GM12878 (cell line): ENCODE data around the gene WDFY1. TPM values are rescaled to one million over a fixed set of nuclear protein-coding genes. Genes with fewer than 3 reads are reported as not detected.

Source experiments
- ATAC-seq: fragments of 200-7000 bp; cut with Tn5 transposase; 3 replicates; pipeline ENCODE4 v1.9.1; 2020; ENCODE audit warnings: mild to moderate bottlenecking, moderate library complexity
- BruUV-seq: library from RNA; stranded (reverse); fragments of 400-500 nt; replicated peaks from 2 replicates; lab custom pipeline; 2021; lab: Mats Ljungman, UMichigan
- CTCF ChIA-PET: fragments of 300-600 bp; sonication (Branson Sonifier 250); formaldehyde crosslinking; extraction: SDS; loops from one replicate; lab custom pipeline; 2021; ENCODE audit warnings: inconsistent platforms; lab: Yijun Ruan, JAX
- POLR2A ChIA-PET: fragments of 350-600 bp; formaldehyde crosslinking; extraction: SDS; loops from one replicate; lab custom pipeline; 2021; ENCODE audit warnings: inconsistent platforms; lab: Charles Lee
- RAD21 ChIA-PET: fragments of 300-600 bp; sonication (Branson Sonifier 250); formaldehyde crosslinking; loops from one replicate; lab custom pipeline; 2023; ENCODE audit warnings: antibody characterized with exemption; ENCODE audit not compliant: unreplicated experiment; lab: Charles Lee
- SMC1A ChIA-PET: fragments of 300-600 bp; sonication (Branson Sonifier 250); formaldehyde crosslinking; loops from one replicate; lab custom pipeline; 2023; ENCODE audit not compliant: unreplicated experiment, uncharacterized antibody; lab: Charles Lee
- DNase-seq: peaks from one replicate; pipeline ENCODE4 v3.0.0-alpha.2; 2011; ENCODE audit warnings: low read depth, low spot score
- FAIRE-seq: peaks from 3 replicates; lab custom pipeline; 2011; peaks lifted over from hg19 to GRCh38; lab: Jason Lieb, UNC
- H2AFZ ChIP-seq: 2 replicates; pipeline ENCODE4 v1.6.0; 2011; ENCODE audit warnings: low read depth, low read length, control low read depth; ENCODE audit not compliant: control insufficient read depth
- H3K27ac ChIP-seq: 2 replicates; pipeline ENCODE4 v1.5.1; 2011; ENCODE audit warnings: control low read depth; ENCODE audit not compliant: control insufficient read depth, insufficient read depth
- H3K27me3 ChIP-seq, 2 experiments: replicated peaks in 1 of 2; 2 replicates each; pipeline versions ENCODE4 v1.6.0 to v1.6.1; 2011; ENCODE audit warnings: low read length in 1 of 2; ENCODE audit not compliant: control insufficient read depth in 2 of 2, insufficient read depth in 2 of 2
- H3K36me3 ChIP-seq, 2 experiments: 2 replicates each; pipeline ENCODE4 v1.5.1; 2011; ENCODE audit warnings: low read length in 1 of 2; ENCODE audit not compliant: control insufficient read depth in 2 of 2, insufficient read depth in 2 of 2
- H3K4me1 ChIP-seq: 2 replicates; pipeline ENCODE4 v1.6.1; 2011; ENCODE audit warnings: mild to moderate bottlenecking, low read length, moderate library complexity, mixed read lengths; ENCODE audit not compliant: control insufficient read depth, insufficient read depth
- H3K4me2 ChIP-seq: 2 replicates; pipeline ENCODE4 v1.6.0; 2011; ENCODE audit warnings: control low read depth; ENCODE audit not compliant: control insufficient read depth, insufficient read depth
- H3K4me3 ChIP-seq: fragments of 200-600 bp; sonication (generic); 2 replicates; pipeline ENCODE4 v1.5.1; 2016
- H3K79me2 ChIP-seq: 2 replicates; pipeline ENCODE4 v1.6.0; 2011; ENCODE audit warnings: low read length; ENCODE audit not compliant: control insufficient read depth, insufficient read depth
- H3K9ac ChIP-seq: 2 replicates; pipeline ENCODE4 v1.8.0; 2011; ENCODE audit warnings: low read length, control low read depth, mixed read lengths; ENCODE audit not compliant: control insufficient read depth, insufficient read depth
- H3K9me3 ChIP-seq: replicated peaks from 3 replicates; pipeline ENCODE4 v1.5.1; 2011; ENCODE audit warnings: mild to moderate bottlenecking, low read length; ENCODE audit not compliant: control insufficient read depth, insufficient read depth
- H4K20me1 ChIP-seq: 2 replicates; pipeline ENCODE4 v1.6.0; 2011; ENCODE audit not compliant: control insufficient read depth, insufficient read depth
- ATF3 ChIP-seq: IDR thresholded peaks from 2 replicates; pipeline ENCODE4 v1.6.1; 2011; ENCODE audit warnings: low read depth, mild to moderate bottlenecking, low read length, moderate library complexity, borderline replicate concordance; ENCODE audit errors: extremely low read depth
- ATF7 ChIP-seq: fragments of 450-650 bp; IDR thresholded peaks from 2 replicates; pipeline ENCODE4 v1.6.1; 2016; ENCODE audit warnings: low read depth, mild to moderate bottlenecking
- E2F8 ChIP-seq: fragments of 450-650 bp; IDR thresholded peaks from 2 replicates; pipeline ENCODE4 v1.6.1; 2018; ENCODE audit warnings: mild to moderate bottlenecking, low read depth, moderate library complexity; ENCODE audit not compliant: partially characterized antibody
- EGR1 ChIP-seq, 2 experiments: IDR thresholded peaks; 1 replicate in 1 of 2; 2 replicates in 1 of 2; pipeline ENCODE4 v1.6.1; 2011 to 2012; ENCODE audit warnings: low read depth in 2 of 2, low read length in 2 of 2, borderline replicate concordance in 1 of 2, mild to moderate bottlenecking in 1 of 2, moderate library complexity in 1 of 2
- MEF2B ChIP-seq: fragments of 450-650 bp; IDR thresholded peaks from 2 replicates; pipeline ENCODE4 v1.6.1; 2018; ENCODE audit warnings: mild to moderate bottlenecking, moderate library complexity; ENCODE audit not compliant: partially characterized antibody, poor library complexity, severe bottlenecking
- NBN ChIP-seq: fragments of 450-650 bp; IDR thresholded peaks from 2 replicates; pipeline ENCODE4 v1.6.1; 2016
- NR2C1 ChIP-seq: fragments of 450-650 bp; IDR thresholded peaks from 2 replicates; pipeline ENCODE4 v1.6.1; 2017; ENCODE audit warnings: antibody characterized with exemption, mild to moderate bottlenecking, moderate library complexity
- PAX5 ChIP-seq: IDR thresholded peaks from 2 replicates; pipeline ENCODE4 v1.6.1; 2011; ENCODE audit warnings: low read depth, low read length, borderline replicate concordance
- RAD51 ChIP-seq: fragments of 450-650 bp; IDR thresholded peaks from 2 replicates; pipeline ENCODE4 v1.6.1; 2016; ENCODE audit warnings: moderate library complexity, mild to moderate bottlenecking, inconsistent platforms
- RUNX3 ChIP-seq: IDR thresholded peaks from 2 replicates; pipeline ENCODE4 v1.6.1; 2012; ENCODE audit warnings: low read length, inconsistent platforms
- SIN3A ChIP-seq: IDR thresholded peaks from 2 replicates; pipeline ENCODE4 v1.6.1; 2012; ENCODE audit warnings: low read depth, low read length, improper control_type of control experiment
- SMARCA5 ChIP-seq: fragments of 450-650 bp; IDR thresholded peaks from 2 replicates; pipeline ENCODE4 v1.6.1; 2017; ENCODE audit warnings: mild to moderate bottlenecking
- SUZ12 ChIP-seq: fragments of 200-600 bp; sonication (generic); IDR thresholded peaks from one replicate; pipeline ENCODE4 v1.6.1; 2018; ENCODE audit warnings: antibody characterized with exemption, mild to moderate bottlenecking; ENCODE audit not compliant: unreplicated experiment
- WGBS: methylation state at CpG from one replicate; pipeline ENCODE4 v1.1.6; 2016; ENCODE audit warnings: low lambda C conversion rate; ENCODE audit not compliant: insufficient replicate concordance, insufficient coverage; ENCODE audit errors: missing lambda C conversion rate; 5-methylcytosine and 5-hydroxymethylcytosine counted together
- in situ Hi-C: fragments of 300-500 bp; cut with MboI; formaldehyde crosslinking; loops from 9 replicates; pipeline ENCODE4 v1.14.3; 2018; ENCODE audit warnings: mixed read lengths
- intact Hi-C: fragments of 100-400 bp; cut with micrococcal nuclease; formaldehyde crosslinking; loops from one replicate; pipeline ENCODE4 v1.14.2; 2022; ENCODE audit not compliant: unreplicated experiment
- polyA plus RNA-seq, 11 experiments: library from polyadenylated mRNA; depleted of rRNA in 4 of 11; unstranded in 6 of 11; stranded (reverse) in 5 of 11; fragments of >200 nt; fragmentation: Nextera tagmentation in 4 of 11; fragmentation: Illumina TruSeq in 1 of 11; extraction: Ambion mirVana in 4 of 11; extraction: Trizol in 1 of 11; gene quantifications; 1 replicate in 1 of 11; 2 replicates in 10 of 11; pipeline versions ENCODE4 v1.2.1 to v1.2.3, GENCODE V29; 2011 to 2016; ENCODE audit warnings: inconsistent platforms in 2 of 11, missing spikeins in 2 of 11, low read depth in 1 of 11
- total RNA-seq, 4 experiments: library from RNA; depleted of rRNA in 3 of 4; stranded (reverse); fragments of >200 nt in 3 of 4; fragmentation: Illumina TruSeq in 1 of 4; extraction: Trizol in 1 of 4; gene quantifications; 2 replicates each; pipeline versions ENCODE4 v1.2.1 to v1.2.3, GENCODE V29; 2013 to 2021
- TF ChIP-seq, protein P1 (sequence below): fragments of 450-650 bp; IDR thresholded peaks from 2 replicates; pipeline ENCODE4 v1.6.1; 2018; ENCODE audit warnings: borderline replicate concordance, mild to moderate bottlenecking; ENCODE audit not compliant: partially characterized antibody
- TF ChIP-seq, protein P2 (sequence below): IDR thresholded peaks from 2 replicates; pipeline ENCODE4 v1.6.1; 2012; ENCODE audit warnings: low read depth, low read length, improper control_type of control experiment

The WDFY1 gene
- total and polyA plus RNA-seq, 10 of the 15 experiments (the other 5 are each of a cell fraction or from before 2014, with no cell fraction given): 2.9 to 28.1 (median 13.1) TPM

- intact Hi-C loops (loop anchor here (2.0 to 5.0 kb wide), 3 partner anchors 29 to 106 kb away; no protein-coding TSS in a partner anchor), in situ Hi-C loops (no loop called here)
- SMC1A ChIA-PET: interaction anchor here (0.6 to 1.4 kb wide), 8 partner anchors 12 to 1425 kb away, joined by 3 to 5 read pairs (median 3); no protein-coding TSS in a partner anchor
- Histone ChIP-seq H3K27me3 (no peaks in the 10 kb centered on the region), H4K20me1 (no peaks in the 10 kb centered on the region), H3K27ac (peak overlapping the region; percentile 58), H3K79me2 (peaks cover 23% of the 10 kb centered on the region), H3K36me3 (no peaks in the 10 kb centered on the region), H3K4me1 (0 out of 2 replicates have a peak, but pooled peaks cover 5% of the 10 kb centered on the region), H3K9me3 (no peaks in the 10 kb centered on the region), H3K9ac (peak overlapping the region; percentile 79), H2AFZ (no peak overlapping the region; the same call in 1 of the 2 replicates), H3K4me3 (peak overlapping the region; percentile 82; the same call in 1 of the 2 replicates), H3K4me2 (peak overlapping the region; percentile 90)
- POLR2A ChIA-PET: interaction anchor here (0.6 kb wide), 1 partner anchor 929 kb away, joined by 3 read pairs; no protein-coding TSS in a partner anchor
- ATAC-seq (peak; percentile 71), DNase-seq (peak; percentile 66), FAIRE-seq (no peak)
- 15% methylated on average over 15 of the region's 15 CpGs for WGBS
- BruUV-seq: no TSS peak
- RAD21 ChIA-PET: interaction anchor here (0.6 to 1.3 kb wide), 4 partner anchors 18 to 136 kb away, joined by 3 read pairs; no protein-coding TSS in a partner anchor
- CTCF ChIA-PET: no interaction called here
- peak; percentile 92 for TF ChIP-seq RUNX3
- TF ChIP-seq PAX5: peak; percentile 77
- no peak for TF ChIP-seq SUZ12
- TF ChIP-seq ATF7: peak; percentile 81
- peak; percentile 73; the same call in 1 of the 2 replicates for TF ChIP-seq SIN3A
- TF ChIP-seq, protein P1, sequence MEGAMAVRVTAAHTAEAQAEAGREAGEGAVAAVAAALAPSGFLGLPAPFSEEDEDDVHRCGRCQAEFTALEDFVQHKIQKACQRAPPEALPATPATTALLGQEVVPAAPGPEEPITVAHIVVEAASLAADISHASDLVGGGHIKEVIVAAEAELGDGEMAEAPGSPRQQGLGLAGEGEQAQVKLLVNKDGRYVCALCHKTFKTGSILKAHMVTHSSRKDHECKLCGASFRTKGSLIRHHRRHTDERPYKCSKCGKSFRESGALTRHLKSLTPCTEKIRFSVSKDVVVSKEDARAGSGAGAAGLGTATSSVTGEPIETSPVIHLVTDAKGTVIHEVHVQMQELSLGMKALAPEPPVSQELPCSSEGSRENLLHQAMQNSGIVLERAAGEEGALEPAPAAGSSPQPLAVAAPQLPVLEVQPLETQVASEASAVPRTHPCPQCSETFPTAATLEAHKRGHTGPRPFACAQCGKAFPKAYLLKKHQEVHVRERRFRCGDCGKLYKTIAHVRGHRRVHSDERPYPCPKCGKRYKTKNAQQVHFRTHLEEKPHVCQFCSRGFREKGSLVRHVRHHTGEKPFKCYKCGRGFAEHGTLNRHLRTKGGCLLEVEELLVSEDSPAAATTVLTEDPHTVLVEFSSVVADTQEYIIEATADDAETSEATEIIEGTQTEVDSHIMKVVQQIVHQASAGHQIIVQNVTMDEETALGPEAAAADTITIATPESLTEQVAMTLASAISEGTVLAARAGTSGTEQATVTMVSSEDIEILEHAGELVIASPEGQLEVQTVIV: no peak
- no peak for TF ChIP-seq SMARCA5
- no peak for TF ChIP-seq NR2C1
- peak; percentile 80 for TF ChIP-seq NBN
- no peak for TF ChIP-seq E2F8
- peak in 1 of 2 experiments; percentile 81; a peak in 2 of 3 replicates for TF ChIP-seq EGR1 (IDR thresholded peaks at IDR 0.05; ENCODE audit: borderline replicate concordance in 1 of 2, low read depth in 2 of 2, low read length in 2 of 2)
- peak; percentile 88 for TF ChIP-seq RAD51
- TF ChIP-seq ATF3: no peak
- peak; percentile 38 for TF ChIP-seq MEF2B
- TF ChIP-seq, protein P2, sequence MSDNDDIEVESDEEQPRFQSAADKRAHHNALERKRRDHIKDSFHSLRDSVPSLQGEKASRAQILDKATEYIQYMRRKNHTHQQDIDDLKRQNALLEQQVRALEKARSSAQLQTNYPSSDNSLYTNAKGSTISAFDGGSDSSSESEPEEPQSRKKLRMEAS: peak; percentile 89
Measured at GRCh38 chr2:223835701-223836532, 109.2 kb downstream of the WDFY1 start.
